H1 (cell line): ENCODE data around the gene TMEM164. TPM values are rescaled to one million over a fixed set of nuclear protein-coding genes. Genes with fewer than 3 reads are reported as not detected.

Source experiments
- CHD7 ChIP-seq: fragments of 300-600 bp; sonication (generic); IDR thresholded peaks from 2 replicates; pipeline ENCODE4 v1.7.1; 2012; ENCODE audit warnings: low read length, moderate library complexity, mild to moderate bottlenecking, inconsistent platforms; ENCODE audit not compliant: insufficient replicate concordance
- RAD21 ChIP-seq, 2 experiments: IDR thresholded peaks in 1 of 2; conservative IDR thresholded peaks in 1 of 2; 2 replicates each; pipeline ENCODE4 v1.6.1; 2011; ENCODE audit warnings: low read depth in 2 of 2, low read length in 2 of 2, improper control_type of control experiment in 1 of 2, inconsistent platforms in 1 of 2, mild to moderate bottlenecking in 1 of 2, moderate library complexity in 1 of 2
- RFX5 ChIP-seq: IDR thresholded peaks from 2 replicates; pipeline ENCODE4 v1.6.1; 2011; ENCODE audit warnings: low read depth, low read length, improper control_type of control experiment, borderline replicate concordance
- polyA plus RNA-seq, 7 experiments: library from polyadenylated mRNA; depleted of rRNA in 3 of 7; stranded (reverse) in 5 of 7; unstranded in 2 of 7; fragments of >200 nt in 5 of 7; fragments of 200-250 nt in 2 of 7; gene quantifications; 1 replicate in 5 of 7; 2 replicates in 1 of 7; 4 replicates in 1 of 7; pipeline versions ENCODE4 v1.2.1 to v1.2.3, GENCODE V29; 2011 to 2013; ENCODE audit warnings: missing spikeins in 2 of 7, mixed read lengths in 2 of 7
- total RNA-seq: library from RNA; stranded (reverse); fragmentation: NEBNext Ultra II Directional; extraction: Animal tissue kit (Norgen Biotek cat#: 25700); gene quantifications from 2 replicates; pipeline ENCODE4 v1.2.1, GENCODE V29; 2021

TMEM164 gene
- total and polyA plus RNA-seq, 2 of the 8 experiments (the other 6 are each of a cell fraction or from before 2014, with no cell fraction given): 7.3 to 14.8 TPM

GRCh38 chrX:110062919-110063318, 60.0 kb downstream of the TMEM164 start (continued):
- TF ChIP-seq CHD7: no peak
- no peak for TF ChIP-seq RFX5
- no peak for TF ChIP-seq RAD21 (IDR thresholded peaks at IDR 0.05 in 1 of 2, conservative IDR thresholded peaks at IDR 0.05 in 1 of 2; ENCODE audit: low read depth in 2 of 2, low read length in 2 of 2)
